Caco-2 (cell line): ENCODE data around the gene WWP2. TPM values are rescaled to one million over a fixed set of nuclear protein-coding genes. Genes with fewer than 3 reads are reported as not detected.

Experiments used
- BruUV-seq: library from RNA; stranded (reverse); fragments of 400-500 nt; replicated peaks from 2 replicates; lab custom pipeline; 2021; lab: Mats Ljungman, UMichigan
- CTCF ChIA-PET: fragments of 300-600 bp; sonication (Branson Sonifier 250); formaldehyde crosslinking; loops from one replicate; lab custom pipeline; 2022; ENCODE audit warnings: antibody characterized with exemption; lab: Charles Lee
- POLR2A ChIA-PET: fragments of 300-600 bp; sonication (Branson Sonifier 250); formaldehyde crosslinking; loops from one replicate; lab custom pipeline; 2022; ENCODE audit warnings: antibody characterized with exemption; lab: Charles Lee
- DNase-seq, 2 experiments: peaks; one replicate each; pipeline versions ENCODE4 v3.0.0 to v3.0.0-alpha.2; 2020 to 2022
- H3K27me3 ChIP-seq: replicated peaks from 2 replicates; pipeline ENCODE4 v1.6.0; 2011; ENCODE audit warnings: low read length; ENCODE audit not compliant: control insufficient read depth, insufficient read depth
- H3K36me3 ChIP-seq: 2 replicates; pipeline ENCODE4 v1.5.1; 2011; ENCODE audit warnings: low read length; ENCODE audit not compliant: control insufficient read depth, insufficient read depth
- H3K4me1 ChIP-seq: fragments of 250-450 bp; sonication (Bioruptor Pico); 2 replicates; pipeline ENCODE4 v1.5.1; 2020; ENCODE audit warnings: mild to moderate bottlenecking
- H3K4me3 ChIP-seq: 2 replicates; pipeline ENCODE4 v1.5.1; 2011; ENCODE audit warnings: low read depth, mild to moderate bottlenecking, control low read depth, low read length
- H3K9me3 ChIP-seq: fragments of 250-450 bp; sonication (Bioruptor Pico); 2 replicates; pipeline ENCODE4 v1.5.1; 2020; ENCODE audit warnings: mild to moderate bottlenecking, moderate library complexity
- H3K27ac Mint-ChIP-seq: one replicate; pipeline ENCODE4 v1.8.0; 2022; ENCODE audit warnings: mixed read lengths; ENCODE audit not compliant: unreplicated experiment
- H3K27me3 Mint-ChIP-seq: one replicate; pipeline ENCODE4 v1.8.0; 2022; ENCODE audit warnings: mixed read lengths; ENCODE audit not compliant: insufficient read depth, unreplicated experiment
- H3K36me3 Mint-ChIP-seq: one replicate; pipeline ENCODE4 v1.8.0; 2022; ENCODE audit warnings: mild to moderate bottlenecking, mixed read lengths; ENCODE audit not compliant: insufficient read depth, unreplicated experiment
- H3K4me1 Mint-ChIP-seq: one replicate; pipeline ENCODE4 v1.8.0; 2022; ENCODE audit warnings: low read depth, mixed read lengths; ENCODE audit not compliant: unreplicated experiment
- H3K4me3 Mint-ChIP-seq: one replicate; pipeline ENCODE4 v1.8.0; 2022; ENCODE audit warnings: mild to moderate bottlenecking, moderate library complexity, mixed read lengths; ENCODE audit not compliant: unreplicated experiment
- H3K9me3 Mint-ChIP-seq: one replicate; pipeline ENCODE4 v1.8.0; 2022; ENCODE audit warnings: mixed read lengths; ENCODE audit not compliant: unreplicated experiment
- intact Hi-C: fragments of 100-400 bp; cut with micrococcal nuclease; formaldehyde crosslinking; loops from one replicate; pipeline ENCODE4 v1.10.0; 2022; ENCODE audit not compliant: unreplicated experiment
- total RNA-seq: library from RNA; stranded (reverse); gene quantifications from 2 replicates; pipeline ENCODE4 v1.2.3, GENCODE V29; 2022
- TF ChIP-seq, protein P1 (sequence below), 2 experiments: fragments of 200-600 bp in 1 of 2; IDR thresholded peaks; 1 replicate in 1 of 2; 2 replicates in 1 of 2; pipeline versions ENCODE4 v1.5.1 to v1.8.0; 2011 to 2022; ENCODE audit warnings: antibody characterized with exemption in 1 of 2, control low read depth in 1 of 2, inconsistent platforms in 1 of 2, low read depth in 1 of 2, low read length in 1 of 2, mild to moderate bottlenecking in 1 of 2, moderate library complexity in 1 of 2; ENCODE audit not compliant: insufficient read depth in 1 of 2, severe bottlenecking in 1 of 2, unreplicated experiment in 1 of 2

The WWP2 gene
- total RNA-seq, 1 experiment from 2014 or later: 39.7 TPM

DNA sequence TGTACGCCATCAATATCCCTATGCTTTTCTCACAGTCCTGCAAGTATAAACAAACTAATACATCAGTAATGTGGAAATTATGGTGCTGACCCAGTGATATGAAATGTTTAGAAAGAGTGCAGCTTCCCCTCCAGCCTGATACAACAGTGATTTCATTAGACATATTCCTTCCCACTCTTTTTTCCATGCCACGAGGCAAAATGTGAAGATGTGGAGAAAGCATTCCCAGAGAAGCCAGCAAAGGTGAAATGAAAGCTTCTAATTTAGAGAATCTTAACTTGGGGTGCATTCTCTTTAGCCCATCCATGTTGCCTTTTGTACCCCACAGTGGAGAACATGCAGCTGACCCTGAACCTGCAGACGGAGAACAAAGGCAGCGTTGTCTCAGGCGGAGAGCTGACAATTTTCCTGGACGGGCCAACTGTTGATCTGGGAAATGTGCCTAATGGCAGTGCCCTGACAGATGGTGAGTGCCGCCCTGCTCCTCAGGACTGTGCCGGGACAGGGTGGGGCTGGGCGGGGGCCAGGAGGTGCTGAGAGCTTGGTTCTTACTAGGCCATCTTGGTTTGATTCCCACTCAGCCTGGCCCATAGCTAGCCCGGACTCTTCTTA is 77.8 kb downstream of the WWP2 start:
- Mint-ChIP-seq H3K4me3 (no peak overlapping the region), H3K27me3 (no peaks in the 10 kb centered on the region), H3K36me3 (peaks cover 6% of the 10 kb centered on the region), H3K27ac (no peak overlapping the region), H3K4me1 (no peaks in the 10 kb centered on the region), H3K9me3 (no peaks in the 10 kb centered on the region)
- TF ChIP-seq, protein P1, sequence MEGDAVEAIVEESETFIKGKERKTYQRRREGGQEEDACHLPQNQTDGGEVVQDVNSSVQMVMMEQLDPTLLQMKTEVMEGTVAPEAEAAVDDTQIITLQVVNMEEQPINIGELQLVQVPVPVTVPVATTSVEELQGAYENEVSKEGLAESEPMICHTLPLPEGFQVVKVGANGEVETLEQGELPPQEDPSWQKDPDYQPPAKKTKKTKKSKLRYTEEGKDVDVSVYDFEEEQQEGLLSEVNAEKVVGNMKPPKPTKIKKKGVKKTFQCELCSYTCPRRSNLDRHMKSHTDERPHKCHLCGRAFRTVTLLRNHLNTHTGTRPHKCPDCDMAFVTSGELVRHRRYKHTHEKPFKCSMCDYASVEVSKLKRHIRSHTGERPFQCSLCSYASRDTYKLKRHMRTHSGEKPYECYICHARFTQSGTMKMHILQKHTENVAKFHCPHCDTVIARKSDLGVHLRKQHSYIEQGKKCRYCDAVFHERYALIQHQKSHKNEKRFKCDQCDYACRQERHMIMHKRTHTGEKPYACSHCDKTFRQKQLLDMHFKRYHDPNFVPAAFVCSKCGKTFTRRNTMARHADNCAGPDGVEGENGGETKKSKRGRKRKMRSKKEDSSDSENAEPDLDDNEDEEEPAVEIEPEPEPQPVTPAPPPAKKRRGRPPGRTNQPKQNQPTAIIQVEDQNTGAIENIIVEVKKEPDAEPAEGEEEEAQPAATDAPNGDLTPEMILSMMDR (IDR thresholded peaks at IDR 0.05; ENCODE audit: insufficient read depth in 1 of 2, low read depth in 1 of 2, low read length in 1 of 2, severe bottlenecking in 1 of 2, unreplicated experiment in 1 of 2): no peak
- POLR2A ChIA-PET: no interaction called here
- CTCF ChIA-PET: no interaction called here
- DNase-seq: no peak
- no peaks in the 10 kb centered on the region for H3K4me1 ChIP-seq
- H3K4me3 ChIP-seq: no peak overlapping the region
- BruUV-seq: no TSS peak
- no peaks in the 10 kb centered on the region for H3K27me3 ChIP-seq
- H3K36me3 ChIP-seq: no peaks in the 10 kb centered on the region
- intact Hi-C loops: no loop called here
- H3K9me3 ChIP-seq: no peaks in the 10 kb centered on the region

DNA sequence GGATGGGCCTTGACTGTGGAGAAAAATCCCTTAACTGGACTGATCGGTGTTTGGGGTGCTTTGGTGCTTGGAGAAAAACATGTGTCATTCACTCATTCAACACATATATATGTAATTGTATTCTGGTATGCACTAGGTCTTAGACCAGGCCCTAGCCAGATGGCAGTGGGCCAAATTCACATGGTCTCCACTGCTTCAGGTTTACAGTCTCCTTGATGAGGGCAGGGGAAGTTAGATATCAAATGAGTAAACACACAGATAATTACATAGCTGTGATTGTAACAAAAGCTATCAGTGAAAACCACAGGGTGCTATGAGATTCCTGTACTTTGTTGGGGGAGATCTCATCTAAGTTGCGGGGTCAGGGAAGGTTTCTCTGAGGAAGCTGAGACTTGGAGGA is 78.8 kb downstream of the WWP2 start:
- BruUV-seq: no TSS peak
- Histone ChIP-seq H3K36me3 (no peaks in the 10 kb centered on the region), H3K4me3 (no peak overlapping the region), H3K9me3 (no peaks in the 10 kb centered on the region), H3K27me3 (no peaks in the 10 kb centered on the region), H3K4me1 (no peaks in the 10 kb centered on the region)
- intact Hi-C loops: no loop called here
- POLR2A ChIA-PET: interaction anchor here (0.6 kb wide), 1 partner anchor 19 kb away, joined by 3 read pairs; no protein-coding TSS in a partner anchor
- TF ChIP-seq, protein P1 (IDR thresholded peaks at IDR 0.05; ENCODE audit: insufficient read depth in 1 of 2, low read depth in 1 of 2, low read length in 1 of 2, severe bottlenecking in 1 of 2, unreplicated experiment in 1 of 2): no peak
- CTCF ChIA-PET: no interaction called here
- Mint-ChIP-seq H3K27ac (no peak overlapping the region), H3K27me3 (no peaks in the 10 kb centered on the region), H3K36me3 (peaks cover 6% of the 10 kb centered on the region), H3K4me3 (no peak overlapping the region), H3K4me1 (no peaks in the 10 kb centered on the region), H3K9me3 (no peaks in the 10 kb centered on the region)
- no peak for DNase-seq

- Mint-ChIP-seq H3K36me3 (peaks cover 6% of the 10 kb centered on the region), H3K27me3 (no peaks in the 10 kb centered on the region), H3K4me3 (no peak overlapping the region), H3K9me3 (no peaks in the 10 kb centered on the region), H3K4me1 (no peaks in the 10 kb centered on the region), H3K27ac (no peak overlapping the region)
- no peak for DNase-seq
- Histone ChIP-seq H3K4me3 (no peak overlapping the region), H3K27me3 (no peaks in the 10 kb centered on the region), H3K9me3 (no peaks in the 10 kb centered on the region), H3K4me1 (no peaks in the 10 kb centered on the region), H3K36me3 (no peaks in the 10 kb centered on the region)
- TF ChIP-seq, protein P1 (IDR thresholded peaks at IDR 0.05; ENCODE audit: insufficient read depth in 1 of 2, low read depth in 1 of 2, low read length in 1 of 2, severe bottlenecking in 1 of 2, unreplicated experiment in 1 of 2): no peak
- POLR2A ChIA-PET: no interaction called here
- CTCF ChIA-PET: no interaction called here
- intact Hi-C loops: no loop called here
- BruUV-seq: no TSS peak
Measured at GRCh38 chr16:69844441-69844840, 82.3 kb downstream of the WWP2 start.
